Islet precursor cell (in vitro differentiated cells): ENCODE data around the gene MGRN1.
A peak's percentile ranks its signal among the peaks of the same experiment; 100 is the strongest.

Experiments
- DNase-seq: peaks from one replicate; pipeline ENCODE4 v3.0.0-alpha.2; 2018

The MGRN1 gene

GRCh38 chr16:4654964-4655590 is 30.5 kb downstream of the MGRN1 start:
- no peak for DNase-seq

- DNase-seq = no peak
Observed at GRCh38 chr16:4655801-4656200, 31.2 kb downstream of the MGRN1 start.

- DNase-seq = no peak
Observed at GRCh38 chr16:4656221-4656620, 31.6 kb downstream of the MGRN1 start.

- no peak for DNase-seq
Observed at GRCh38 chr16:4656695-4657686, 32.4 kb downstream of the MGRN1 start.

GRCh38 chr16:4659363-4660353 is 35.0 kb downstream of the MGRN1 start:
- DNase-seq = no peak

- no peak for DNase-seq
Observed at GRCh38 chr16:4660454-4661007, 35.9 kb downstream of the MGRN1 start.

- DNase-seq = no peak
Observed at GRCh38 chr16:4661661-4662060, 37.0 kb downstream of the MGRN1 start.

- no peak for DNase-seq
Observed at GRCh38 chr16:4663465-4663776, 38.8 kb downstream of the MGRN1 start.

- DNase-seq = no peak
Observed at GRCh38 chr16:4663777-4664465, 39.3 kb downstream of the MGRN1 start.

GRCh38 chr16:4664538-4665418 is 40.2 kb downstream of the MGRN1 start:
- no peak for DNase-seq

GRCh38 chr16:4666537-4667202 is 42.0 kb downstream of the MGRN1 start:
- DNase-seq = no peak

- no peak for DNase-seq
Observed at GRCh38 chr16:4667203-4667963, 42.8 kb downstream of the MGRN1 start.

GRCh38 chr16:4668313-4668960 is 43.8 kb downstream of the MGRN1 start:
- DNase-seq = no peak

GRCh38 chr16:4673387-4674046 is 48.9 kb downstream of the MGRN1 start:
- DNase-seq = no peak

- DNase-seq = no peak
Observed at GRCh38 chr16:4674926-4675530, 50.4 kb downstream of the MGRN1 start.

- DNase-seq = peak; percentile 88
Observed at GRCh38 chr16:4675864-4676786, 51.5 kb downstream of the MGRN1 start.

- no peak for DNase-seq
Observed at GRCh38 chr16:4676831-4677230, 52.2 kb downstream of the MGRN1 start.
